GM19468 (cell line): ENCODE results near the gene HNRNPA2B1.
"Not testable (repeated sequence)": the region's sequence is repeated elsewhere in the genome, so short reads cannot be mapped to it uniquely, and the experiment has no call there.

Experiments used
- ATAC-seq: cut with Tn5 transposase; IDR thresholded peaks from one replicate; pipeline ENCODE4 v1.9.1; 2021; ENCODE audit warnings: mild to moderate bottlenecking, moderate library complexity, moderate number of reproducible peaks; ENCODE audit not compliant: unreplicated experiment; ENCODE audit errors: extremely low read depth

HNRNPA2B1 gene

GRCh38 chr7:26186364-26187311 is 13.9 kb downstream of the HNRNPA2B1 start:
- ATAC-seq: no peak

GRCh38 chr7:26185844-26186180 is 14.7 kb downstream of the HNRNPA2B1 start:
- ATAC-seq: no peak

GRCh38 chr7:26185131-26185843 is 15.3 kb downstream of the HNRNPA2B1 start:
- no peak for ATAC-seq

GRCh38 chr7:26184281-26185101 is 16.1 kb downstream of the HNRNPA2B1 start:
- not testable (repeated sequence) for ATAC-seq

- ATAC-seq: no peak
Measured at GRCh38 chr7:26183545-26184280, 16.8 kb downstream of the HNRNPA2B1 start.

- ATAC-seq: no peak
Measured at GRCh38 chr7:26182706-26183105, 17.8 kb downstream of the HNRNPA2B1 start.

GRCh38 chr7:26182283-26182682 is 18.3 kb downstream of the HNRNPA2B1 start:
- no peak for ATAC-seq

GRCh38 chr7:26181474-26182227 is 18.9 kb downstream of the HNRNPA2B1 start:
- no peak for ATAC-seq

GRCh38 chr7:26180792-26181198 is 19.8 kb downstream of the HNRNPA2B1 start:
- no peak for ATAC-seq

GRCh38 chr7:26179826-26180497 is 20.6 kb downstream of the HNRNPA2B1 start:
- no peak for ATAC-seq

- ATAC-seq: no peak
Measured at GRCh38 chr7:26179422-26179821, 21.1 kb downstream of the HNRNPA2B1 start.

GRCh38 chr7:26178272-26178960 is 22.1 kb downstream of the HNRNPA2B1 start:
- ATAC-seq: no peak

GRCh38 chr7:26177269-26177668 is 23.3 kb downstream of the HNRNPA2B1 start:
- not testable (repeated sequence) for ATAC-seq

GRCh38 chr7:26176696-26177095 is 23.9 kb downstream of the HNRNPA2B1 start:
- ATAC-seq: not testable (repeated sequence)

- not testable (repeated sequence) for ATAC-seq
Measured at GRCh38 chr7:26175903-26176302, 24.6 kb downstream of the HNRNPA2B1 start.

- no peak for ATAC-seq
Measured at GRCh38 chr7:26172048-26172447, 28.5 kb downstream of the HNRNPA2B1 start.

GRCh38 chr7:26171601-26172000 is 28.9 kb downstream of the HNRNPA2B1 start:
- no peak for ATAC-seq

GRCh38 chr7:26170663-26171062 is 29.9 kb downstream of the HNRNPA2B1 start:
- ATAC-seq: no peak
